ENCODE data around the gene NFIB. TPM values are rescaled to one million over a fixed set of nuclear protein-coding genes. Genes with fewer than 3 reads are reported as not detected.

The NFIB gene
- total and polyA plus RNA-seq, 2 donors (not counting 3 experiments of a cell fraction or from before 2014, with no cell fraction given) = 26.4 to 174 TPM

DNA sequence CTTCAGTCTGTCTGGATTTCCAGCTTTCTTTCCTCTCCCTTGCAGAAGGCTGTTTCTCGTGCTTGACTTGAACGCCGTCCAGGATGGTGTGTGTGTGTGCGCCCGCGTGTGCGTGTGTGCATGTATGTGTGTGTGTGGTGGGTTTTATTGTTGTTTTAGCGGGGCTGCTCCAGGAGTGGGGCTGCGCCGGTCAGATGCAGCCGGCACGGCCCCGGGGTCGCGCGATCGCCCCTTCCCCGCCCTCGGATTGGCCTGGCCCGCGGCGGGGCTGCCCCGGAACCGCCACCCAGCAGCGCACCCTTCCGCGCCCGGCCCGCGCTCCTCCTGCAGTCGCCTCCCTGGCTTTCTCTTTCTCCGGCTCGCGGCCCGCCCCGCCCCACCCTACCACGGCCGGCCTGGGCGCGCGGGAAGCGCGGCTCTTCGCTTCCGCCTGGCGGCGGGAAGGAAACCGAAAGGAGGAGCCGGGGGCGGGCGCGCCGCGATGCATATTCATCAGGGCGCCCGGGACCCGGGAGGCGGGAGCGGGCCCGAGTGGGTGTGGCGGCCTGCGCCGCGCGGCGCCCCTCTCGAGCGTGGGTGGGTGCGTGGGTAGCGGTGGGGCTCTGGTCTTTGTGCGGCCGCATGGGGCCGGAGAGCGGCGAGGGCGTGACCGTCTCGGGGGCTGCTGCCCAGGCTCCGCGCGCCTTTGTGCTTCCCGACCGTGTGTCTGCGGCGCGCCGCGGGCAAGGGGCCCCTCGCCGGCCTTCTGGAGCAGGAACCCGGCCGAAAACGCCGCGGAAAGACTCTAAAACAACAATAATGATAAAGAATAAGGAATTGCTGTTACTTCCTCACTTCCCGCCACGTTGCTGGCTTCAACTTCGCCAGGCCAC lies 8.5 kb upstream of the NFIB start:
- Histone ChIP-seq H3K9me1 (replicated peaks; ENCODE audit: control insufficient read depth, extremely low read depth, insufficient read depth, low read length) (no peaks in the 10 kb centered on the region), H3K36me3 (ENCODE audit: control insufficient read depth in 2 of 2, extremely low read depth in 1 of 2, insufficient read depth in 2 of 2, low read length in 2 of 2) (no peaks in the 10 kb centered on the region), H3K4me1 (ENCODE audit: control insufficient read depth, extremely low read depth, insufficient read depth, low read length) (peaks cover 62% of the 10 kb centered on the region), H4K20me1 (replicated peaks; ENCODE audit: control insufficient read depth, extremely low read depth, insufficient read depth, low read length) (no peaks in the 10 kb centered on the region), H3K4me2 (ENCODE audit: insufficient read depth, low read length) (peak overlapping the region; percentile 96), H3K9ac (replicated peaks; ENCODE audit: extremely low read depth, insufficient read depth, low read length) (peak overlapping the region; percentile 95), H3K27ac (ENCODE audit: insufficient read depth, low read depth, low read length) (peak overlapping the region; percentile 94), H3K27me3 (ENCODE audit: control insufficient read depth in 2 of 2, insufficient read depth in 2 of 2, low read length in 2 of 2) (no peaks in the 10 kb centered on the region), H3K9me3 (replicated peaks; ENCODE audit: control insufficient read depth, insufficient read depth, low read length) (no peaks in the 10 kb centered on the region), H2AFZ (ENCODE audit: low read depth, low read length) (peak overlapping the region; percentile 72), H3K79me2 (ENCODE audit: control insufficient read depth, insufficient read depth, low read length) (peaks cover 31% of the 10 kb centered on the region), H3K4me3 (replicated peaks in 1 of 3; ENCODE audit: insufficient read depth in 1 of 3, low read depth in 1 of 3, low read length in 3 of 3) (peak overlapping the region; percentile 44 to 91 (median 79))
- intact Hi-C loops (cut with micrococcal nuclease) = loop anchor here (1.0 to 5.0 kb wide), 8 partner anchors 8 to 570 kb away; partner anchors contain the start of gene NFIB
- DNase-seq (ENCODE audit: low read depth, low spot score) = peak; percentile 93
- ChIA-PET CTCF (interaction anchor here (0.7 to 1.0 kb wide), 5 partner anchors 10 to 330 kb away, joined by 3 to 4 read pairs (median 3); no protein-coding TSS in a partner anchor), POLR2A (no interaction called here)
- TF ChIP-seq, protein P1, sequence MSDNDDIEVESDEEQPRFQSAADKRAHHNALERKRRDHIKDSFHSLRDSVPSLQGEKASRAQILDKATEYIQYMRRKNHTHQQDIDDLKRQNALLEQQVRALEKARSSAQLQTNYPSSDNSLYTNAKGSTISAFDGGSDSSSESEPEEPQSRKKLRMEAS (IDR thresholded peaks at IDR 0.05; ENCODE audit: insufficient read depth, insufficient read length) = peak; percentile 6
- TF ChIP-seq POLR2A (IDR thresholded peaks at IDR 0.05; ENCODE audit: low read depth, low read length) (peak; percentile 59), MYC (IDR thresholded peaks at IDR 0.05; ENCODE audit: low read depth, low read length) (peak; percentile 74), EZH2 (IDR thresholded peaks at IDR 0.05; ENCODE audit: borderline replicate concordance, low read depth, low read length, severe bottlenecking) (no peak), GATA2 (IDR thresholded peaks at IDR 0.05; ENCODE audit: insufficient read depth, insufficient read length, low read depth, low read length) (no peak), FOS (IDR thresholded peaks at IDR 0.05; ENCODE audit: borderline replicate concordance, insufficient read depth, low read length) (no peak), POLR2AphosphoS5 (IDR thresholded peaks at IDR 0.05; ENCODE audit: insufficient read depth, low read depth, low read length) (peak; percentile 70), JUN (IDR thresholded peaks at IDR 0.05; ENCODE audit: borderline replicate concordance, insufficient read depth, insufficient read length, low read depth) (no peak)
- TF ChIP-seq, protein P2, sequence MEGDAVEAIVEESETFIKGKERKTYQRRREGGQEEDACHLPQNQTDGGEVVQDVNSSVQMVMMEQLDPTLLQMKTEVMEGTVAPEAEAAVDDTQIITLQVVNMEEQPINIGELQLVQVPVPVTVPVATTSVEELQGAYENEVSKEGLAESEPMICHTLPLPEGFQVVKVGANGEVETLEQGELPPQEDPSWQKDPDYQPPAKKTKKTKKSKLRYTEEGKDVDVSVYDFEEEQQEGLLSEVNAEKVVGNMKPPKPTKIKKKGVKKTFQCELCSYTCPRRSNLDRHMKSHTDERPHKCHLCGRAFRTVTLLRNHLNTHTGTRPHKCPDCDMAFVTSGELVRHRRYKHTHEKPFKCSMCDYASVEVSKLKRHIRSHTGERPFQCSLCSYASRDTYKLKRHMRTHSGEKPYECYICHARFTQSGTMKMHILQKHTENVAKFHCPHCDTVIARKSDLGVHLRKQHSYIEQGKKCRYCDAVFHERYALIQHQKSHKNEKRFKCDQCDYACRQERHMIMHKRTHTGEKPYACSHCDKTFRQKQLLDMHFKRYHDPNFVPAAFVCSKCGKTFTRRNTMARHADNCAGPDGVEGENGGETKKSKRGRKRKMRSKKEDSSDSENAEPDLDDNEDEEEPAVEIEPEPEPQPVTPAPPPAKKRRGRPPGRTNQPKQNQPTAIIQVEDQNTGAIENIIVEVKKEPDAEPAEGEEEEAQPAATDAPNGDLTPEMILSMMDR (IDR thresholded peaks at IDR 0.05; ENCODE audit: extremely low read depth in 1 of 2, insufficient read depth in 1 of 2, low read depth in 1 of 2, low read length in 2 of 2) = peak in 1 of 2 donors; percentile 17
- dilution Hi-C loops (cut with MboI; ENCODE audit: extremely low pct_ligation_motif_present, low sequenced_read_pairs) = no loop called here
- BruUV-seq (replicated peaks) = no TSS peak
- no peak for FAIRE-seq

Measured in endothelial cell of umbilical vein (primary cell).